Amygdala (tissue), 56 donors: ENCODE results near the gene TGFBI.

ENCODE experiments used
- DNase-seq, 56 donors: peaks; one replicate each; lab custom pipeline; 2025; lab: John Stamatoyannopoulos, UW

The TGFBI gene

GRCh38 chr5:136000932-136001331 lies 27.9 kb upstream of the TGFBI start:
- DNase-seq, result no peak

DNA sequence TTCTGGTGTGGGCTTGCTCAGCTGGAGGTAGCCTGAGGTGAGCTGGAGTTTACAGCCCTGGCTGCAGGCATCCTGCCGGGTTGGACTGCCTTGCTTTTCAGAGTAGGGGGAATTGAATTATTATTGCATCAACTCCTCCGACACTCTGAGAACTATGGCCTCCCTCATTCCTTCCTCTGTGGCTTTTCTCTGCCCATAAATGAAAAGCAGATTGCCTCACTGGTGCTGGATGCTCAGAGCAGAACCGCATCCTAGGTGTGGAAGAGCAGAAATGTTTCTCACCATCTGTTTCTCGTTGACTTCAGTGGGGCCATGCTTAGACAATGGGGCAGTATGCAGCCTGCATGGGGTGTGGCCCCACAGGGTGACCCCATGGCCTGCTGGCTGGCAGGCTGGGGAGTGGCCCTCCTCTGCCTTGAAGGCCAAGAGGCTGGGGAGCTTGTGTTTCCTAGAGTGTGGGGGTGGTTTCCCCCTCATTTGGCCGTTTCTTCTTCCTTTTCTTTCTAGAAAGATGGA lies 27.3 kb upstream of the TGFBI start:
- no peak for DNase-seq

- DNase-seq, result no peak
Measured at GRCh38 chr5:136004436-136004835, 24.4 kb upstream of the TGFBI start.

DNA sequence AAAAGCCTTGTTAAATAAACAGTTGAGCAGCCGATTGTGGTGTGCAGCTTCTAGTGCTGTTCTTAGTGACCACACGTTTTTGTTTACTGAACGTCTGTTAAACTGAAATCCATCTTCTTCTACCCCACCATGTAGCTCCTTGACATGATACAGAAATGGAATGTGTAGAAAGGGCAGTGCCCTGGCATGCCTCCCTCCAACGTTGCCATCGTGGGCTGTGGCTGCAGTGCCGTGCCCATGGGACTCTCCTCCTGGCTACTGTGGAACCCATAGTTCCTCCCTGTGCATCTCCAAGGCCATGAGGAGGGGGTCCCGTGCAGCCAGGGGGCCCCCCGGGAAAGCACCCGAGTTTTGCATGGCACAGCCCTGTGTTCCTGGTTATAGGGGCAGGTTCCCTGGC lies 23.3 kb upstream of the TGFBI start:
- DNase-seq, result no peak

- DNase-seq, result no peak
Measured at GRCh38 chr5:136006164-136006563, 22.6 kb upstream of the TGFBI start.

DNA sequence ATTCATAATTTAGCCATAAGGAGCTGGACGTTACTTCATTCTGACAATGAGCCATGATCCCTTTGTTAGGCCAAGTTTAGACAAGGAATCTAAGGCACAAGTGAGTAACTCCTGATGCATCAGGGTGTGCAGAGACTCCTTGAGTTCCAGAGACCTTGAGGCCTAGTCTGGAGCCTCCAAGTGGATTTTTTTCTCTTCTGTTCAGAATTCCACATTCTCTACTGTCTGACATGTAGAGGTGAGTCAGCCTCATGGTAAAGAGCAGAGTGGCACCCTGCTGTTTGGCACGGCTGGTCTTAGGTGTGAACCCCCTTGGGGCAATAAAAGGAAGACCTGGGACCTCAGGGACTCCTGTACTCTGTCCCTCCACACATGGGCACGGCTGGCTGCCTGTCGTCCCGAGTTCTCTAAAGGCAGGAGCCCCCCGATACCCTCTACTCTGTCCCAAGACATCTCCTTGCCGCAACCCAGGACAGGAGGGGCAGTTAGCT lies 22.0 kb upstream of the TGFBI start:
- no peak for DNase-seq

GRCh38 chr5:136007271-136007670 lies 21.5 kb upstream of the TGFBI start:
- DNase-seq, result no peak

GRCh38 chr5:136011414-136012001 lies 17.3 kb upstream of the TGFBI start:
- no peak for DNase-seq

DNA sequence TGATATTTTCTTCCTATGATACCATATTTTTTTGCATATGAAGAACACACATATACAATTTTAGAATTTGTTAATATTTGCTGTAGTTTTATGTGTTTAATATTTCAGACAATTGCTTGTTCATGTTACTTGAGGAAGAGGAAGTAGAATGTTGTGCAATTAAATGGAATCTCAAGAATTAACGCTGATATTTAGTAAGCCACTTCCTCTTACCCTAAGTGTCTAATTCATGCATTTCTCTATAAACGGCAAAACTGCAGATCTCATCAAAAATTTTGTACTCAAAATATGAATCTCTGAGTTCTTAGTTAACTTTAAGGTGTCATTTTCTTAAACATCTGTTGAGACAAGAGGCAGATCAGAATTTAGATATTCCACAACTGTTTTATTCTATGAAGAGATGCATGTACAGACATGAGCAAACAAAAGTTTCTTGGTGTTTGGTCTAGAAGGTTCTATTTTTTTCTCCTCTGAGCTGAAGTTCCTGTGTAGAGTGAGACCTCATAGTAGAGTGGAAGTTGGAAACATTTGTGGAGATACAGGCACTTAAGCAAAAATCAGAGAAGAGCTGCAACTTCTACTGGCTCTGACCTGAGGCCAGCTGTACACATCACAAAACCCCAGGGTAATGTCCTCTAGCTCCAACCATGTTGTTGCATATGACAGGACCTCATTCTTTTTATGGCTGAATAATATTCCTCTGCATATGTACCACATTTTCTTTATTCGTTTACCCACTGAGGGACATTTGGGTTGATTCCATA lies 16.6 kb upstream of the TGFBI start:
- no peak for DNase-seq

DNA sequence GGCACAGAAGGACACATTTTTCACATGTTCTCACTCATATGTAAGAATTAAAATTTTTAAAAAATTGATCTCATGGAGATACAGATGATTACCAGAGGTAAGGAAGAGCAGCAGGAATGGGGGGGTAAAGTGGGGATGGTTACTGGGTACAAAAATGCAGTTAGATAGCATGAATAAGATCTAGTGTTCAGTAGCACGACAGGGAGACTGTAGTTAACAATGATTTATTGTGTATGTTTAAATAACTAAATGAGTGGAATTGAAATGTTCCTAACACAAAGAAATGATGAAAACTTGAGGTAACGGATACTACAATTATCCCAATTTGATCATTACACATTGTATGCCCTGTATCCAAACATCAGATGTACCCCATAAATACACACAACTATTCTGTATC lies 15.2 kb upstream of the TGFBI start:
- DNase-seq, result no peak

GRCh38 chr5:136014049-136015002 lies 14.5 kb upstream of the TGFBI start:
- DNase-seq, result no peak

DNA sequence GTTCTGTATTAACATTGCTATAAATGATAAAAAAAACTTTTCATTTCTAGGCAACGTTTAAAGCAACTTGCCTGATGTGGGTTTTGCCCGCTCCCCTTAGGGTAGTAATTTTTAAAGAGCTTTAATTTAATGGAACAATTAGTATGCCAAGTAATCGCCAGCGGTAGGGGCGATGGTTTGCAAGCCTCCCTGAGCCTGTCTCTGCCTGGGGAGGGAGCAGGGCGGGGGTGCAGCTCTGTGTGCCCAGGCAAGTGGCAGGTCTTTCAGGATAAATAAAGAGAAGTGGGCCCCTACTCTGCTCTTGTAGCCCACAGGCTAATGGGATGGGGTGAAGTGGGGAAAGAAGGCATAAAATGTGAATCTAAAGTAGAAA lies 13.8 kb upstream of the TGFBI start:
- no peak for DNase-seq

DNA sequence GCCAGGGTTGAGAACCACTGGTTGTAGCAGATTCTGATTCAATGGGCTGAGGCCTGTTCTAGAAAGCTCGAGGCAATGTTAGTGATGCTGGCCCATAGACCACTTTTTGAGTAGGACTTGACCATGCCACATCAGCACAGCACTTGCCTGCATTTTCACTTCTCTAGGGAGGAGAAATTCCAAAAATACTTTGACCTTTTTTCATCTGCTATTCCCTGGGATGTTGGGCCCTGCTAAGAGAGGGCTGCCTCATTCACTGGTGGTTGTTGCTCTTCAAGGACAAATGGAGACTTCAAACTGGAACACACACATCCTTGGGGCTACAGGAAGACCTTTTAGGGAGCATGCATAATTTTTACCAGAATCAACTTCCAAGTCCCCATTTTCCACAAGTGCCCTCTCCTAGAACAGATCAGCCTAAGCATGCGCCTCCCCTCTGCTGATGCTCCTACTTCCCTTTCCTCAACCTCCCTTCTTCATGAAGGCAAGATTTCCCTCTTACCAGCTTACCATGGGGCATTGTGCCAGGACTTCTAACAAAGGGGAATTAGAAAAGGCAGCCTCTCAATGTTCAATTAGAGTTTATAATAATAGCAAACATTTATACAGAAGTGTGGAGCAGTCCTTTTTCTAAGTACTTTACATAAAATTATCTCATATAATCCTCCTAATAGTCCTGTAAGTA lies 12.7 kb upstream of the TGFBI start:
- DNase-seq, result no peak

- peak in 42 of 56 donors; percentile 7 to 78 (median 30) for DNase-seq
Measured at GRCh38 chr5:136016945-136017530, 11.8 kb upstream of the TGFBI start.

DNA sequence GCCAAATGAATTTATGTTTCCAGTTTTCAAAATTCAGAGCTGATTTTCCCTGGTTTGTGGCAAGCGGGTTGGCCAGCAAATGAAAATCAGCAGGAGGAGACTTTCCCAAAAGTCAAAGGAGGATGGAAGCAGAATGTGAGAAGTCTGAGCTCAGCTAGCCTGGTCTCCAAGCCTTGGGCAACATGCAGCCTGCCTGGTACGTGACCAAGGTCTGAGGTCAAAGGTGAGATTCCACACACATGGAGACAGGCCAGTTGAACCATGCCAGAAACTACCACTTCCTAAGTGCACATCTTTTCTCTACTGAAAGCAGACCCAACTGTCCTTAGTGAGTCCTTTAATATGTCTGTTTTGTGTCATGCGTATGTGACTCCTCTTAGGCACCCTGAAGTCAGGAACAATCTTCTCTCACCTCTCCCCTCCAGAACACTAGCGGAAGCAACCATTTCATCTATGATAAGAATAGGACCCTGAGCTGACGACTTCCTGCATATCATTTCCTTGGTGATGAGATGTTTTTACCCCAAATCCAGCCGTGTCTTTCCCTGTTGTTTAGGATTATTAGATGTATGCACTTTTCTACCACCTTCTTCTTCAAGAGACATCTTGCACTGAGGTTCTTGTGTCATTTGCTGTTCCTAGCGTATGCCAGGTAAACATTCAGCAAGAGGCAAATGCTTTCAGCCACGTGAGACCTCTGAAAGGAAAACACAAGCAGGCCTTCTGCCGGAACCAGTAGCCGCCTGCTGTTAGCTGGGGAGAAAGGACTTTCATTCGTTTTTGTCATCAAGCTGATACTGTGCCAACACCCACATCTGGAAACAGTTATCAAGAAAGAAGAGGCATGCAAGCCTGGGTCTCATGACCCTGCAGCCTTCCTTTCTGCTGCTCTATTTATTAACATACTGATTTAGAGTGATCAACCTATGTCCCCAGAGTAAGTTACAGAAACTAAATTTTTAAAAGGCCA lies 9.7 kb upstream of the TGFBI start:
- DNase-seq, result no peak

DNA sequence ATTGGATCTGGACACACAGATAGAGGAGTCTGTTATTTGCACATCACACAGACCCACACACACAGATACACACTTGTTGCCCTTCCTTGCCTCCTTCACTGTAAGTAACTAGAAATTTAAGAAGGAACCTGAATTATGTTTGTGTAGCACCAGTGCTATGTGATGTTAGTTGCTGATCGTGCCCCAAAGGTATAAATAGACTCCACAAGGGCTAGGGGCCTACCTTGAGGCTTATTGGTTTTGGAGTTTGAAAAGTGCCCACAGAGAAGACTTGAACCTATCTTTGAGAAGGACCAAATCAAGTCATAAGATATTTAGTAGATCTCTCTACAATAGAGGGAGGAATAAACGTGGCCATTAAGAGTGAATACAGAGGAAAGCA lies 8.8 kb upstream of the TGFBI start:
- no peak for DNase-seq

GRCh38 chr5:136020383-136021015 lies 8.3 kb upstream of the TGFBI start:
- no peak for DNase-seq

- no peak for DNase-seq
Measured at GRCh38 chr5:136021016-136021405, 7.8 kb upstream of the TGFBI start.
